Activated naive CD4-positive, alpha-beta T cell treated with anti-CD3 and anti-CD28 coated beads for 36 hours (primary cell): Measurements from ENCODE around the gene CNTN4. TPM values are rescaled to one million over a fixed set of nuclear protein-coding genes. Genes with fewer than 3 reads are reported as not detected.

Source experiments
- CTCF ChIA-PET: fragments of 350-600 bp; sonication (Branson Sonifier 250); formaldehyde crosslinking; loops from one replicate; lab custom pipeline; 2021; ENCODE audit warnings: antibody characterized with exemption; lab: Charles Lee
- DNase-seq: peaks from one replicate; pipeline ENCODE4 v3.0.0-alpha.2; 2020
- H3K27ac Mint-ChIP-seq: one replicate; pipeline ENCODE4 v1.8.0; 2021; ENCODE audit warnings: mild to moderate bottlenecking, mixed read lengths
- H3K27me3 Mint-ChIP-seq: one replicate; pipeline ENCODE4 v1.8.0; 2021; ENCODE audit warnings: low read depth, mixed read lengths
- H3K36me3 Mint-ChIP-seq: one replicate; pipeline ENCODE4 v1.8.0; 2021; ENCODE audit warnings: low read depth, mixed read lengths
- H3K4me1 Mint-ChIP-seq: one replicate; pipeline ENCODE4 v1.8.0; 2021; ENCODE audit warnings: low read depth, mixed read lengths
- H3K4me3 Mint-ChIP-seq: one replicate; pipeline ENCODE4 v1.8.0; 2021; ENCODE audit warnings: mild to moderate bottlenecking, moderate library complexity, mixed read lengths
- H3K9me3 Mint-ChIP-seq: one replicate; pipeline ENCODE4 v1.8.0; 2021; ENCODE audit warnings: mixed read lengths
- intact Hi-C: fragments of 100-400 bp; cut with micrococcal nuclease; formaldehyde crosslinking; loops from one replicate; pipeline ENCODE4 v1.15.1; 2023
- total RNA-seq, 2 experiments: library from RNA; stranded (reverse); gene quantifications; one replicate each; pipeline ENCODE4 v1.2.3, GENCODE V29; 2021

The CNTN4 gene
- total RNA-seq, 2 experiments from 2014 or later = not detected

DNA sequence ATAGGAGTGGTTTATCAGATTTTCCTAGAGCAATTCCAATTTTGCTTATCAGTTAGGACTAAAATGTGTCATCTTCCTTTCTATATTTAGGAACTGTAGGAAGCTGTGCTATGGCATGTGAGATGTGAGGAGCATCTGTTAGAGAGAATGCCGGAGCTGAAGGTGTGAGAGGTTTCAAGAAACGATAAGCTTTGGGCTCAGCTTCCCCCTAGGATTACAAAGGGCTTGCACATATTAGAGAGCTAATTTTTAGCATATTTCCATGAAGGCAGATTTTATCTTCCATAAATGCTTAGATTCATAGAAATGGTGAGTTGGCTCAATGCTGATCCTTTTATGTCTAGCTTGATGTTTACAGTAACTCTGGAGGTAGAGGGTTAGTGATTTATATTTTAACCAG is 120.2 kb downstream of the CNTN4 start:
- Mint-ChIP-seq H3K4me3 (no peak overlapping the region), H3K27ac (no peak overlapping the region), H3K4me1 (no peaks in the 10 kb centered on the region), H3K9me3 (no peaks in the 10 kb centered on the region), H3K27me3 (peaks cover 3% of the 10 kb centered on the region), H3K36me3 (no peaks in the 10 kb centered on the region)
- DNase-seq = no peak
- CTCF ChIA-PET = no interaction called here
- intact Hi-C loops = no loop called here

DNA sequence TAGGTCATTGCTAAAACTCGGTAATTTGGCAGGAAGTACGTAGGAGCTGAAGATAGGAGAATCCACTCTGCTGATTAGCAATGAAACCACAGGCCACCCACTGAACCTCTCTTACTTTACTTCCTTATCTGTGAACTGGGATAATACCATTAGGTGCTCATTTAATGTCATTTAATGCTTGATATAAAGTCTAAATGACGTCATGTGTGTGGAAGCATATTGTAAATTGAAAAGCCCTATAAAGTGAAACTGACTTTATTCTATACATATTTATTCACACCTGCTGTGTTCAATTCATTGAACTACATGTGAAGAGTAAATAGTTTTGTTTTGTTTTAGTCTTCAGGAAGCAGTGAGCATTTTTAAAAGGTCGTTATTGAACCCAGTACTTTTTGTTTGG is 137.5 kb downstream of the CNTN4 start:
- Mint-ChIP-seq H3K27ac (no peak overlapping the region), H3K9me3 (no peaks in the 10 kb centered on the region), H3K36me3 (no peaks in the 10 kb centered on the region), H3K27me3 (peaks cover under 1% of the 10 kb centered on the region), H3K4me1 (no peaks in the 10 kb centered on the region), H3K4me3 (no peak overlapping the region)
- no peak for DNase-seq
- intact Hi-C loops = no loop called here
- CTCF ChIA-PET = no interaction called here

DNA sequence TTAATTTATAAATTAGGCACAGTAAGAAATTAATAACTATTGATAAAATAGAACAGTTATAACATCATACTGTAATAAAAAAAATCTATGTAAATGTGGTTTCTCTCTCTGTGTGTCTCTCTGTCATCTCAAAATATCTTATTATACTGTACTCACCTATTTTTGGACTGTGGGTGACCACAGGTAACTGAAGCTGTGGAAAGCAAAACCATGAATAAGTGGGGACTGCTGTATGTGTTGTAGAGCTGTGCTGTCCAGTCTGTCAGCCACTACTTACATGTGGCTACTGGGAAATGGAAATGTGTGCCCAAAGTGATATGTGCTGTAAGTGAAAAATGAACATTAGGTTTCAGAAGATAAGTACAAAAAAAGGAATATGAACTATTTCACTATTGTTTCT is 145.5 kb downstream of the CNTN4 start:
- intact Hi-C loops = no loop called here
- CTCF ChIA-PET = interaction anchor here (0.7 to 1.0 kb wide), 2 partner anchors 9 to 53 kb away, joined by 3 read pairs; no protein-coding TSS in a partner anchor
- Mint-ChIP-seq H3K9me3 (no peaks in the 10 kb centered on the region), H3K4me1 (no peaks in the 10 kb centered on the region), H3K27ac (no peak overlapping the region), H3K27me3 (no peaks in the 10 kb centered on the region), H3K36me3 (no peaks in the 10 kb centered on the region), H3K4me3 (no peak overlapping the region)
- DNase-seq = no peak

DNA sequence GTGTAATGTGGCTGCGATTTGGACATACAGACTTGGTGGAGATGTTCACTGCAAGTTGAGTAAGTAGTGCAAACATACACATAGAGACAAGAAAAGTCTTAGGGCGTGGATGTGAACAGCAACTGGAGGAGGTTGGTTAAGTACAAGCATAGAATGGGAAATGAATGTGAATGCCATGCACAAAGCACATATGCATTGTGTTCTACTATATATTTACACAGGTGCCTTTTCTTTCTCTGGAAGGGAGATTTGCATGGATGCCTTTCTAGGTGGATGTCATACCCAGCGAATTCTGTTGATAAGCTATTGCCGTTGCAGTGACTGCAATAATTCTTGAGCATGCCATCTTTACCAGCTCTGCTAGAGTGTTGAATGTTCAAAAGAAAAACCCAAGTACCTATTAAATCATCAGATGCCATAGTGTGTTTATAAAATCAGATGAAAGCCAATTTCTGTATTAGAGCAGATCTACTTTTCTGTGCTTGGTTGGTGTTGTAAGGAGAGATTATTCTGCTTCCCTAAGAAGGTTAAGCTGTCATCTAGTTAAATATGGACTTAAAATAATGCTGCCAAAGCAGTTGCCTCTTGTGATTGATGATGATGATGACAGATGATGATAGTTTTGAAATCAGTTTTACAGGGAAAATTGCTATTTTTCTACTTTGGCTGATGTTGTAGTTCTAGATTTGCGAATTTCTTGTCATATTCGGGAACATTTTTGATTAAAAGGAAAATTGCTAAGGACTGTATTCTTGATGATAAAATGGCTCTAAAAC is 148.4 kb downstream of the CNTN4 start:
- peaks cover 1% of the 10 kb centered on the region for H3K9me3 Mint-ChIP-seq
- no peaks in the 10 kb centered on the region for H3K36me3 Mint-ChIP-seq
- H3K4me3 Mint-ChIP-seq = no peak overlapping the region
- intact Hi-C loops = no loop called here
- H3K4me1 Mint-ChIP-seq = no peaks in the 10 kb centered on the region
- DNase-seq = no peak
- CTCF ChIA-PET = no interaction called here
- no peaks in the 10 kb centered on the region for H3K27me3 Mint-ChIP-seq
- H3K27ac Mint-ChIP-seq = no peak overlapping the region

DNA sequence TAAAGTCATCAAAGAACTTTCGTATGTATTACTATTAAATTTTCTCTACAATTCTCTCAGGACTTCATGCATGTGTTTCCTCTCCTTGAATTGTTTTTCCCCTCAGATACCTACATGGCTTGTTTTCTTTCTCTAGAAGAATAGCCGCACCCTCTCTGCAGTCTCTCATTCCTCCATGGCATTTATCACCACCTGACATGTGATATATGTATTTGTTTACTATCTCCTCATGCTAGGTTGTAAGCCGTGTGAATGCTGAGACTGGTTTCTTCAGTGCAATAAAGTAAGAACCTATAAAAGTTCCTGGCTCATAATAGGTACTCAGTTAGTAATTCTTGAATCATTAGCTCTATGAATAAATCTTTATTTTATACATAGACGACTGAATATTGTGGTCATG is 149.2 kb downstream of the CNTN4 start:
- DNase-seq = no peak
- no peaks in the 10 kb centered on the region for H3K27me3 Mint-ChIP-seq
- CTCF ChIA-PET = no interaction called here
- H3K4me3 Mint-ChIP-seq = no peak overlapping the region
- H3K36me3 Mint-ChIP-seq = no peaks in the 10 kb centered on the region
- H3K9me3 Mint-ChIP-seq = peaks cover 1% of the 10 kb centered on the region
- no peaks in the 10 kb centered on the region for H3K4me1 Mint-ChIP-seq
- no peak overlapping the region for H3K27ac Mint-ChIP-seq
- intact Hi-C loops = no loop called here

DNA sequence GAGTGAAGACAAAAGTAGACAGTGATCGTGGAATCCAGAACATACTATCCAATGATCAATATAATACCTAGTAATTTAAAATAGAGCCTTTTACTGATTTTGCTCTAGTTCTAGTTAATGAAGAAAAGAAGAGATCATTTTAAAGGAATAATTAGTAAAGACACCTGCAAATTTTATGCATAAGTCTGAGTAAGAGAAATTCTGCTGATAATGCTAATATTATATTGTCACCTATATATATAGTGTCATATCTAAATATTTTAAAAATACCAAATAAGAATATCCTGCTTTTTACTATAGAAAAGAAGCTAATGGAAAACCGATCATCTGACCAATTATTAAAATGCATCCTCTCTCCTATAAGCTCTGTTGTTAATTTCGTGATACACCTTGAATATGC is 152.1 kb downstream of the CNTN4 start:
- peaks cover 2% of the 10 kb centered on the region for H3K36me3 Mint-ChIP-seq
- H3K4me1 Mint-ChIP-seq = no peaks in the 10 kb centered on the region
- peaks cover 5% of the 10 kb centered on the region for H3K27me3 Mint-ChIP-seq
- H3K9me3 Mint-ChIP-seq = peaks cover 9% of the 10 kb centered on the region
- H3K4me3 Mint-ChIP-seq = no peak overlapping the region
- CTCF ChIA-PET = no interaction called here
- no peak for DNase-seq
- no peak overlapping the region for H3K27ac Mint-ChIP-seq
- intact Hi-C loops = no loop called here

DNA sequence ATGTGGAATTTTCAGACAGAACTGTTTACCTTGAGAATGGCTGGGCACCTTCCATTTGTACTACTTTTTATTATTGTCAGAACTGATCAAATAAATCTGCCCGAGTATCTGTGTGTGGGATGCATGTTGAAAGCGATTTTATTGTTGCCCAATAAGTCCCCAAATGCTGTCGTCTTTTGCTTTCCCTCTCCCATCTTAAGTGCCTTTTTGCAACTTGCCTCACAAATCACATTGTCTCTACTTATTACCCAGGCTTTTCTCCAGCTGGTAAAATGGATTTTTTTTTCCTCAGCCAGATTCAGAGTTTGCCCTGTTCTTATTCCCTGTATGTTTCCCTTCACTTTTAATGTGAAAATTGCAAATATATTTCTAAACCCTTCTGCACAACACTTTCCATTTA is 163.1 kb downstream of the CNTN4 start:
- no peak for DNase-seq
- H3K27ac Mint-ChIP-seq = no peak overlapping the region
- CTCF ChIA-PET = interaction anchor here (0.6 kb wide), 1 partner anchor 32 kb away, joined by 3 read pairs; no protein-coding TSS in a partner anchor
- no peaks in the 10 kb centered on the region for H3K9me3 Mint-ChIP-seq
- intact Hi-C loops = no loop called here
- no peaks in the 10 kb centered on the region for H3K27me3 Mint-ChIP-seq
- H3K36me3 Mint-ChIP-seq = no peaks in the 10 kb centered on the region
- H3K4me3 Mint-ChIP-seq = no peak overlapping the region
- H3K4me1 Mint-ChIP-seq = no peaks in the 10 kb centered on the region

DNA sequence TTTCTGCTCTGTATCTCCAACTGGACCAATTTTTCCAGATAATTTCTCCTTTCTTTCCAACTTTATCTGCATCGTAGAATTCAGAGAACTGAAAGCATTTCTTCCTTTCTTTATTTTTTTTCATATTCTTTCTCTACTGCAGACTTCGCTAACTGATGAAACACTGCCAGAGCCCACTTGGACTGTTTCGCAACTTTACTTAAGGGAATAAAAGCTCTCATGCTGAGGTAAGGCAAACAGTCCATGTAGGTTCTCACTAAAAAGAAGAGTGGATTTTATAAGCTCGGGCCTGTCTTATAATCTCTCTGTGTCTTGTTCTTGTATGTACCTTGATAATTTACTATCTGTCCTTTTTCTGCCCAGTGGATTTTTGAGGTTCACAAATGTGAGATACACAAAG is 163.5 kb downstream of the CNTN4 start:
- intact Hi-C loops = no loop called here
- no peak for DNase-seq
- H3K27ac Mint-ChIP-seq = no peak overlapping the region
- CTCF ChIA-PET = interaction anchor here (0.6 kb wide), 1 partner anchor 32 kb away, joined by 3 read pairs; no protein-coding TSS in a partner anchor
- H3K4me3 Mint-ChIP-seq = no peak overlapping the region
- H3K36me3 Mint-ChIP-seq = no peaks in the 10 kb centered on the region
- H3K4me1 Mint-ChIP-seq = no peaks in the 10 kb centered on the region
- no peaks in the 10 kb centered on the region for H3K9me3 Mint-ChIP-seq
- no peaks in the 10 kb centered on the region for H3K27me3 Mint-ChIP-seq

DNA sequence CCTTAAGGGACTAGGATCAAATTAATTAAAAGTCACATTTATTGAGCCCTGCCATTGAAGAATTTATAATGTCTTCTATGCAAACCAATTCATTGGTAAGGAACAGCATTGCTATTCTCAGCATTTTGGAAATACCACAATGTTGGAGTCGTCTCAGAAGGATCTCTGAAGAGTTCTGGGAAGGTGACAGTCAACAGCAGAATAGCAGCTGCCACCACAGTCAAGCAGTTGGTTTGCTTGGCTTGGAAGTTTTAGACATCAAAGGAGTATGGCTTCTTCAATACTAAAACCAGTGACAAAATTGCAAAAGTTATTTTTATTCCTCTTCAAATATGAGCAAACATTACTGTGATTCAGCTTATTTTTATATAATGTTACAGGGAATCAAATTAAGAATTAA is 167.9 kb downstream of the CNTN4 start:
- intact Hi-C loops = no loop called here
- CTCF ChIA-PET = no interaction called here
- no peak overlapping the region for H3K4me3 Mint-ChIP-seq
- H3K4me1 Mint-ChIP-seq = no peaks in the 10 kb centered on the region
- no peak for DNase-seq
- H3K27me3 Mint-ChIP-seq = peaks cover 3% of the 10 kb centered on the region
- H3K27ac Mint-ChIP-seq = no peak overlapping the region
- H3K9me3 Mint-ChIP-seq = no peaks in the 10 kb centered on the region
- no peaks in the 10 kb centered on the region for H3K36me3 Mint-ChIP-seq

DNA sequence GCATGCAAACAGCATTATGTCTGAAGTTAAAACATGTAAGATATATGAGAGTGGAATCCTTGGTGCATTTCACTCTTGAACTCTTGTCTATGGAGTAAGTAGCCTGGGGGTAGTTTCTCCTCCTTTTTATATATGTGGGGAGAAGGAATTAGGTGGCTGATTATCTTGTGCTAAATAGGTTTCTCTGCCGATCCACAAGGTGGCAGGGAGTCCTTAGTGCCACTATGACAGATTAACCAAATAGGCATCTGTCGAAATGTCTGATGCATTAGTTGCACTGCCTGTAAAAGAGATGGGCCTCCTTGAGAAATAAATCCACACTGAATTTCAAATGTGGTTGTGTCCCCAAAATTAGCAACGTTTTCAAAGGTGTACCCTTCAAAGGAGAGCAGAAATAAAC is 170.1 kb downstream of the CNTN4 start:
- Mint-ChIP-seq H3K4me3 (no peak overlapping the region), H3K27ac (no peak overlapping the region), H3K9me3 (no peaks in the 10 kb centered on the region), H3K36me3 (no peaks in the 10 kb centered on the region), H3K27me3 (peaks cover 3% of the 10 kb centered on the region), H3K4me1 (no peaks in the 10 kb centered on the region)
- no peak for DNase-seq
- intact Hi-C loops = no loop called here
- CTCF ChIA-PET = no interaction called here

DNA sequence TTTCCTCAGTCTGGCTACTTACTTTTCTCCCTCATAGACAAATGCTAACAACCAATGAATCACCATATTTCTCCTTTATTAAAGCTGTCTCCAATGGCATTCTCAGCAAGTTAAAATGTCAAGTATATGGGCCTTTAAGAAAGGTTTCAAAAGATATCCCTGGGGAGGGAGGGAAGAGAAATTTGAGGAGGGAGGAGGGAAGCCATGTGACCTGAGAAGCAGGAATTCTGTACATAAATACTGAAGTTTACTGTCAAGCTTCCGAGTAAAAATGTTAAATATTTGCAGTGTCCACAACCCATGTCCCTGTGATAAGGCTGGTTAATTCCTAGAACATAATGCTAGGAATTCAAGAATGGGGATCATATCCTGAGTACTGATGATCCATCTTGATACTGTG is 175.9 kb downstream of the CNTN4 start:
- intact Hi-C loops = no loop called here
- peaks cover 4% of the 10 kb centered on the region for H3K27me3 Mint-ChIP-seq
- H3K9me3 Mint-ChIP-seq = no peaks in the 10 kb centered on the region
- no peak overlapping the region for H3K27ac Mint-ChIP-seq
- H3K36me3 Mint-ChIP-seq = no peaks in the 10 kb centered on the region
- CTCF ChIA-PET = no interaction called here
- no peak overlapping the region for H3K4me3 Mint-ChIP-seq
- H3K4me1 Mint-ChIP-seq = no peaks in the 10 kb centered on the region
- no peak for DNase-seq

DNA sequence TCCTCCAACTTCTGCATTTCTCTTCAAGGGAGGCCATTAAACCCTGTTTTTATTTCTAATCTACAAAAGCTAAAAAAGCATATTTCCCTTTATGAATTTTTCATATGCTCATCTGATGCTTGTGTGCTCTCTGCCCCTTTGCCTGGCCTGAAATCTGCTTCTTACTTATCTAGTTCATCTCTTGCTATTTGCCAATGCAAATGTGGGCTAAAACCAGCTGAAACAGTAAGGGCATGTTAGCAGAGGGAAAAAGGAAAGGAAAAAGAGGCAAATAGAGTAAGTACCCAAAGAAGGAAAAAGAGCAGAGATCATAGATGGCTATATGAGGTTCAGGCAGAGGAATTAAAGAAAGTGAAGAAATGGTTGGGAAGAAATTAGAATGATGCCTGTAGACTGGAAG is 185.2 kb downstream of the CNTN4 start:
- Mint-ChIP-seq H3K9me3 (no peaks in the 10 kb centered on the region), H3K4me3 (no peak overlapping the region), H3K4me1 (no peaks in the 10 kb centered on the region), H3K27me3 (no peaks in the 10 kb centered on the region), H3K36me3 (no peaks in the 10 kb centered on the region), H3K27ac (no peak overlapping the region)
- CTCF ChIA-PET = no interaction called here
- intact Hi-C loops = no loop called here
- DNase-seq = no peak

DNA sequence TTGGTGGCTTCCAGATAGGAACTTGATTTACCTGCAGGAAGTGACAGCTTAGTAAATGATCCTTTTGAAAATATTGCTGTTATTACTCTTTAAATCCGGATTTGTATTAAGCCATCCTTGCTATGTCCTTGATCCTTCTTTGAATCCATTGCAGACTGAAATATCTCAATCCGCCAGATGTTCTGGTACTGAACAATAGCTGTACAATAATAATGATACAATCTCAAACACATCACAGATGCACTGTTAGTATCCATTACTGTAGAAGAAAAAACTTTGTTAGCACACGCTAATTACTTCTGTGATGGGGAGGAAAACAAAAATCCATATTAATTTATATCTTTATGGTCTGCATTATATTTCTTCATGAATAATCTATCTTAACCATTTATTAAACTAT is 202.3 kb downstream of the CNTN4 start:
- H3K27ac Mint-ChIP-seq = no peak overlapping the region
- H3K36me3 Mint-ChIP-seq = no peaks in the 10 kb centered on the region
- H3K4me3 Mint-ChIP-seq = no peak overlapping the region
- intact Hi-C loops = no loop called here
- no peaks in the 10 kb centered on the region for H3K4me1 Mint-ChIP-seq
- no peaks in the 10 kb centered on the region for H3K9me3 Mint-ChIP-seq
- no peaks in the 10 kb centered on the region for H3K27me3 Mint-ChIP-seq
- no peak for DNase-seq
- CTCF ChIA-PET = no interaction called here
